ENCODE results near the gene CDS2. TPM values are rescaled to one million over a fixed set of nuclear protein-coding genes. Genes with fewer than 3 reads are reported as not detected.

CDS2 gene
- total and polyA plus RNA-seq, 2 of the 13 experiments (the other 11 are each of a cell fraction or from before 2014, with no cell fraction given) = 81.3 to 153 TPM

- FAIRE-seq (no peak), DNase-seq (ENCODE audit: low spot score) (no peak), ATAC-seq (no peak)
- no peak overlapping the region for H3K4me2 ChIP-seq (ENCODE audit: low read depth, low read length)
- H4K20me1 ChIP-seq (ENCODE audit: insufficient read depth, low read length) = no peaks in the 10 kb centered on the region
- in situ Hi-C loops (cut with HindIII; ENCODE audit: extremely low pct_ligation_motif_present, low pct_unique_long_range_greater_than_20kb) = no loop called here
- CTCF ChIA-PET (ENCODE audit: low intra/inter-chr PET ratio, low total read pairs) = no interaction called here
- H3K4me3 ChIP-seq (replicated peaks in 1 of 3; ENCODE audit: insufficient read depth in 1 of 3, low read depth in 2 of 3, low read length in 3 of 3) = no peak overlapping the region
- no peak overlapping the region for H3K9ac ChIP-seq (ENCODE audit: insufficient read depth, low read depth, low read length)
- H3K36me3 ChIP-seq (replicated peaks in 1 of 2; ENCODE audit: control insufficient read depth in 1 of 2, insufficient read depth in 2 of 2, low read length in 2 of 2) = peaks cover 31 to 90% of the 10 kb centered on the region in 2 experiments
- peaks cover 27% of the 10 kb centered on the region for H3K4me1 ChIP-seq (ENCODE audit: insufficient read depth, low read length)
- POLR2A ChIA-PET = interaction anchor here (0.9 to 1.9 kb wide), 2 partner anchors 54 to 61 kb away, joined by 4 to 6 read pairs; partner anchors contain the start of genes CDS2 and PCNA
- intact Hi-C loops (cut with micrococcal nuclease; ENCODE audit: unreplicated experiment) = no loop called here
- no peaks in the 10 kb centered on the region for H3K27me3 ChIP-seq (ENCODE audit: control insufficient read depth in 1 of 2, insufficient read depth in 2 of 2, low read length in 2 of 2)
- TF ChIP-seq ZNF282 (IDR thresholded peaks at IDR 0.05; ENCODE audit: partially characterized antibody) = no peak
- TF ChIP-seq HHEX (CRISPR knock-in tag; IDR thresholded peaks at IDR 0.05) = no peak
- no peak for TF ChIP-seq ZNF484 (CRISPR knock-in tag; IDR thresholded peaks at IDR 0.05; ENCODE audit: borderline replicate concordance, low read depth)
- no peak for TF ChIP-seq ZMYM2 (CRISPR knock-in tag; IDR thresholded peaks at IDR 0.05)
- TF ChIP-seq NCOA5 (CRISPR knock-in tag; IDR thresholded peaks at IDR 0.05) = no peak
- TF ChIP-seq ATF7 (IDR thresholded peaks at IDR 0.05) = no peak
- no peak for TF ChIP-seq ATF7 (CRISPR knock-in tag; IDR thresholded peaks at IDR 0.05)
- TF ChIP-seq ZNF296 (CRISPR knock-in tag; conservative IDR thresholded peaks at IDR 0.05) = no peak
- TF ChIP-seq ZBTB25 (CRISPR knock-in tag; IDR thresholded peaks at IDR 0.05) = no peak
- no peak for TF ChIP-seq GFI1 (CRISPR knock-in tag; IDR thresholded peaks at IDR 0.05; ENCODE audit: borderline replicate concordance)
- TF ChIP-seq ZHX2 (IDR thresholded peaks at IDR 0.05; ENCODE audit: low read depth) = no peak
- no peak for TF ChIP-seq ZHX2 (CRISPR knock-in tag; IDR thresholded peaks at IDR 0.05; ENCODE audit: borderline replicate concordance)
- no peak for TF ChIP-seq MAZ (IDR thresholded peaks at IDR 0.05; ENCODE audit: borderline replicate concordance, low read depth, low read length)
- no peak for TF ChIP-seq MAZ (CRISPR knock-in tag; IDR thresholded peaks at IDR 0.05; ENCODE audit: low read depth)
- TF ChIP-seq ZNF552 (CRISPR knock-in tag; IDR thresholded peaks at IDR 0.05; ENCODE audit: borderline replicate concordance) = no peak
- no peak for TF ChIP-seq ATM (IDR thresholded peaks at IDR 0.05; ENCODE audit: borderline replicate concordance)
- no peak for TF ChIP-seq NONO (IDR thresholded peaks at IDR 0.05)
- no peak for TF ChIP-seq NONO (CRISPR knock-in tag; conservative IDR thresholded peaks at IDR 0.05)
- BruUV-seq (replicated peaks) = no TSS peak
- 92% methylated on average over 3 of the region's 3 CpGs for WGBS (ENCODE audit: low lambda C conversion rate)
- H3K27ac ChIP-seq (ENCODE audit: extremely low read length, insufficient read depth, low read length) = no peak overlapping the region
- no peaks in the 10 kb centered on the region for H3K79me2 ChIP-seq (ENCODE audit: insufficient read depth, low read length)
- no peak overlapping the region for H2AFZ ChIP-seq (ENCODE audit: low read length)
- H3K9me3 ChIP-seq (ENCODE audit: low read length) = no peaks in the 10 kb centered on the region
Measured at GRCh38 chr20:5180933-5181332, 54.1 kb downstream of the CDS2 start.

Measured in HepG2 (cell line).